HL-60 (cell line): ENCODE results near the gene EIF2B4.

Experiments
- DNase-seq, 2 experiments: peaks; one replicate each; pipeline ENCODE4 v3.0.0-alpha.2; 2010 to 2020; ENCODE audit warnings: low read depth in 1 of 2, low spot score in 1 of 2
- H3K27ac ChIP-seq: fragments of 250-450 bp; sonication (Bioruptor Pico); replicated peaks from 2 replicates; pipeline ENCODE4 v1.5.1; 2020; ENCODE audit warnings: mild to moderate bottlenecking, moderate library complexity
- H3K27me3 ChIP-seq: fragments of 250-450 bp; sonication (Bioruptor Pico); 2 replicates; pipeline ENCODE4 v1.5.1; 2021; ENCODE audit warnings: mild to moderate bottlenecking, moderate library complexity; ENCODE audit not compliant: insufficient read depth, poor library complexity, severe bottlenecking
- H3K4me3 ChIP-seq: replicated peaks from 2 replicates; pipeline ENCODE4 v1.5.1; 2011; ENCODE audit warnings: mild to moderate bottlenecking, control low read depth, low read length; ENCODE audit not compliant: insufficient read depth
- CTCF ChIP-seq: IDR thresholded peaks from one replicate; pipeline ENCODE4 v1.5.1; 2011; ENCODE audit warnings: low read length, control low read depth, inconsistent platforms; ENCODE audit not compliant: insufficient read depth
- GABPA ChIP-seq: IDR thresholded peaks from 2 replicates; pipeline ENCODE4 v1.6.1; 2012; ENCODE audit warnings: low read depth
- POLR2AphosphoS5 ChIP-seq: IDR thresholded peaks from 2 replicates; pipeline ENCODE4 v1.6.1; 2012; ENCODE audit warnings: low read depth
- REST ChIP-seq: IDR thresholded peaks from 2 replicates; pipeline ENCODE4 v1.6.1; 2012; ENCODE audit warnings: low read depth; ENCODE audit not compliant: insufficient replicate concordance
- SPI1 ChIP-seq: IDR thresholded peaks from 2 replicates; pipeline ENCODE4 v1.6.1; 2012; ENCODE audit warnings: low read depth, mild to moderate bottlenecking, borderline replicate concordance

The EIF2B4 gene

GRCh38 chr2:27375513-27376099, 5.5 kb upstream of the EIF2B4 start:
- H3K27ac ChIP-seq, result no peak overlapping the region
- H3K4me3 ChIP-seq, result no peak overlapping the region
- H3K27me3 ChIP-seq, result no peaks in the 10 kb centered on the region
- TF ChIP-seq REST, result no peak
- TF ChIP-seq GABPA, result no peak
- no peak for TF ChIP-seq POLR2AphosphoS5
- TF ChIP-seq SPI1, result no peak
- TF ChIP-seq CTCF, result no peak
- no peak for DNase-seq

- H3K27me3 ChIP-seq, result no peaks in the 10 kb centered on the region
- TF ChIP-seq POLR2AphosphoS5 (no peak), GABPA (no peak), CTCF (no peak), REST (no peak), SPI1 (no peak)
- DNase-seq, result no peak
- no peak overlapping the region for H3K4me3 ChIP-seq
- H3K27ac ChIP-seq, result no peak overlapping the region
Measured at GRCh38 chr2:27373567-27373966, 3.4 kb upstream of the EIF2B4 start.

- no peak for DNase-seq
- no peaks in the 10 kb centered on the region for H3K27me3 ChIP-seq
- H3K27ac ChIP-seq, result no peak overlapping the region
- H3K4me3 ChIP-seq, result no peak overlapping the region
- no peak for TF ChIP-seq GABPA
- no peak for TF ChIP-seq CTCF
- no peak for TF ChIP-seq POLR2AphosphoS5
- no peak for TF ChIP-seq SPI1
- no peak for TF ChIP-seq REST
Measured at GRCh38 chr2:27372937-27373336, 2.8 kb upstream of the EIF2B4 start.
